T-helper 22 cell (primary cell): ENCODE data around the gene PLAAT3.
"Not testable (repeated sequence)": the region's sequence is repeated elsewhere in the genome, so short reads cannot be mapped to it uniquely, and the experiment has no call there.

ENCODE experiments used
- DNase-seq: peaks from one replicate; pipeline ENCODE4 v3.0.0-alpha.2; 2020; ENCODE audit warnings: low read depth

The PLAAT3 gene

GRCh38 chr11:63609536-63609935, 4.7 kb downstream of the PLAAT3 start:
- DNase-seq, result no peak

GRCh38 chr11:63608353-63609345, 5.6 kb downstream of the PLAAT3 start:
- no peak for DNase-seq

- DNase-seq, result no peak
Measured at GRCh38 chr11:63603180-63603518, 11.1 kb downstream of the PLAAT3 start.

GRCh38 chr11:63602290-63603179, 11.7 kb downstream of the PLAAT3 start:
- not testable (repeated sequence) for DNase-seq

- DNase-seq, result no peak
Measured at GRCh38 chr11:63599211-63600122, 14.8 kb downstream of the PLAAT3 start.

- no peak for DNase-seq
Measured at GRCh38 chr11:63598556-63598955, 15.7 kb downstream of the PLAAT3 start.

GRCh38 chr11:63595296-63595695, 18.9 kb downstream of the PLAAT3 start:
- DNase-seq, result no peak

- DNase-seq, result no peak
Measured at GRCh38 chr11:63592975-63593395, 21.2 kb downstream of the PLAAT3 start.

- no peak for DNase-seq
Measured at GRCh38 chr11:63590024-63590788, 24.0 kb downstream of the PLAAT3 start.

GRCh38 chr11:63589000-63589399, 25.2 kb downstream of the PLAAT3 start:
- no peak for DNase-seq

GRCh38 chr11:63586451-63587166, 27.6 kb downstream of the PLAAT3 start:
- DNase-seq, result no peak

GRCh38 chr11:63583357-63583677, 30.9 kb downstream of the PLAAT3 start:
- no peak for DNase-seq

- DNase-seq, result not testable (repeated sequence)
Measured at GRCh38 chr11:63581224-63581623, 33.0 kb downstream of the PLAAT3 start.

- not testable (repeated sequence) for DNase-seq
Measured at GRCh38 chr11:63578882-63579281, 35.4 kb downstream of the PLAAT3 start.

- no peak for DNase-seq
Measured at GRCh38 chr11:63574856-63575602, 39.2 kb downstream of the PLAAT3 start.

GRCh38 chr11:63573881-63574855, 40.1 kb downstream of the PLAAT3 start:
- DNase-seq, result no peak

- no peak for DNase-seq
Measured at GRCh38 chr11:63572026-63572688, 42.1 kb downstream of the PLAAT3 start.

GRCh38 chr11:63569570-63569969, 44.7 kb downstream of the PLAAT3 start:
- no peak for DNase-seq
